Prostate gland (tissue), 2 donors: ENCODE measurements around the gene YIPF1. TPM values are rescaled to one million over a fixed set of nuclear protein-coding genes. Genes with fewer than 3 reads are reported as not detected.

Source experiments
- DNase-seq: peaks from one replicate; pipeline ENCODE4 v3.0.0-alpha.2; 2019; ENCODE audit warnings: low spot score
- H3K27ac ChIP-seq, 2 donors: fragments of 200-600 bp; sonication (generic); 2 replicates each; pipeline ENCODE4 v1.5.1; 2017 to 2019
- H3K27me3 ChIP-seq: fragments of 200-600 bp; sonication (generic); replicated peaks from 2 replicates; pipeline ENCODE4 v1.5.1; 2019; ENCODE audit not compliant: insufficient read depth
- H3K36me3 ChIP-seq, 2 donors: fragments of 200-600 bp; sonication (generic); 1 replicate in 1 of 2; 2 replicates in 1 of 2; pipeline versions ENCODE4 v1.5.1 to v1.8.1; 2017 to 2019
- H3K4me1 ChIP-seq: fragments of 200-600 bp; sonication (generic); replicated peaks from 2 replicates; pipeline ENCODE4 v1.5.1; 2019
- H3K4me3 ChIP-seq, 2 donors: fragments of 200-600 bp; sonication (generic); 2 replicates each; pipeline ENCODE4 v1.5.1; 2017 to 2019
- H3K9me3 ChIP-seq: fragments of 200-600 bp; sonication (generic); 2 replicates; pipeline ENCODE4 v1.5.1; 2017
- POLR2A ChIP-seq: fragments of 450-650 bp; IDR thresholded peaks from one replicate; pipeline ENCODE4 v1.6.1; 2016; ENCODE audit warnings: antibody characterized with exemption, mild to moderate bottlenecking
- POLR2AphosphoS5 ChIP-seq: sonication (generic); formaldehyde crosslinking; IDR thresholded peaks from one replicate; pipeline ENCODE4 v1.6.1; 2017; ENCODE audit warnings: antibody characterized with exemption
- WGBS: methylation state at CpG from one replicate; pipeline ENCODE4 v1.1.5; 2018; 5-methylcytosine and 5-hydroxymethylcytosine counted together
- intact Hi-C: fragments of 100-400 bp; cut with DNase I; formaldehyde crosslinking; loops from one replicate; pipeline ENCODE4 v1.14.2; 2022
- total RNA-seq, 2 donors: library from RNA; depleted of rRNA; stranded (reverse); fragments of >200 nt; gene quantifications; one replicate each; pipeline ENCODE4 v1.1.0, GENCODE V29; 2016
- TF ChIP-seq, protein P1 (sequence below), 4 experiments: fragments of 200-600 bp in 2 of 4; fragments of 450-650 bp in 2 of 4; sonication (generic) in 2 of 4; IDR thresholded peaks; 1 replicate in 3 of 4; 2 replicates in 1 of 4; pipeline ENCODE4 v1.5.1; 2016 to 2019; ENCODE audit warnings: antibody characterized with exemption in 4 of 4, mild to moderate bottlenecking in 2 of 4, moderate library complexity in 2 of 4

Gene YIPF1
- total RNA-seq, 2 donors from 2014 or later, result 40.0 to 105 TPM

DNA sequence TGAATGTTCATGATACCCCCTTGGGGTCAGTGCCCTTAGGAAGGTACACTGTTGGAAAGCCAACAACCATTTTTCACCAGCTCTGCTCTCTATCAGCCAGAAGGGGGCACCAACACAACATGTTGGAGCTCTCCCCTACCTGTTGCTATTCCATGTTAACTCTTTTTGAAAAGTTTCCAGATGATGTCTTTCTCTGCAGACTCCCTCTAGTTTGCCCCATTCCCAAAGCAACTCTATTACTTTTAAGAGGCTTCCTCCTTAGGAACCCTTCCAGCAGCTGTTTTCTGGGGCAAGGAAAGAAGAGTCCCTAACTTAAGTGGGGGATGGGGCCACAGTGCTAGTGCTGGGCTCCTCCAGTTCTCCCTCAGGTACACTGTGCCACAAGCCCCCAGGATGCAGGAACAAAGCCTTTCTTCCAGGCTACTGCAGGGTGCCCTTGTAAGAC lies 28.6 kb downstream of the YIPF1 start:
- intact Hi-C loops, result loop anchor here (10.0 kb wide), 2 partner anchors 624 to 954 kb away; no protein-coding TSS in a partner anchor
- TF ChIP-seq POLR2AphosphoS5 (peak; percentile 20), POLR2A (no peak)
- TF ChIP-seq, protein P1, sequence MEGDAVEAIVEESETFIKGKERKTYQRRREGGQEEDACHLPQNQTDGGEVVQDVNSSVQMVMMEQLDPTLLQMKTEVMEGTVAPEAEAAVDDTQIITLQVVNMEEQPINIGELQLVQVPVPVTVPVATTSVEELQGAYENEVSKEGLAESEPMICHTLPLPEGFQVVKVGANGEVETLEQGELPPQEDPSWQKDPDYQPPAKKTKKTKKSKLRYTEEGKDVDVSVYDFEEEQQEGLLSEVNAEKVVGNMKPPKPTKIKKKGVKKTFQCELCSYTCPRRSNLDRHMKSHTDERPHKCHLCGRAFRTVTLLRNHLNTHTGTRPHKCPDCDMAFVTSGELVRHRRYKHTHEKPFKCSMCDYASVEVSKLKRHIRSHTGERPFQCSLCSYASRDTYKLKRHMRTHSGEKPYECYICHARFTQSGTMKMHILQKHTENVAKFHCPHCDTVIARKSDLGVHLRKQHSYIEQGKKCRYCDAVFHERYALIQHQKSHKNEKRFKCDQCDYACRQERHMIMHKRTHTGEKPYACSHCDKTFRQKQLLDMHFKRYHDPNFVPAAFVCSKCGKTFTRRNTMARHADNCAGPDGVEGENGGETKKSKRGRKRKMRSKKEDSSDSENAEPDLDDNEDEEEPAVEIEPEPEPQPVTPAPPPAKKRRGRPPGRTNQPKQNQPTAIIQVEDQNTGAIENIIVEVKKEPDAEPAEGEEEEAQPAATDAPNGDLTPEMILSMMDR (IDR thresholded peaks at IDR 0.05), result peak in 3 of 4 experiments; percentile 30 to 73 (median 56)

DNA sequence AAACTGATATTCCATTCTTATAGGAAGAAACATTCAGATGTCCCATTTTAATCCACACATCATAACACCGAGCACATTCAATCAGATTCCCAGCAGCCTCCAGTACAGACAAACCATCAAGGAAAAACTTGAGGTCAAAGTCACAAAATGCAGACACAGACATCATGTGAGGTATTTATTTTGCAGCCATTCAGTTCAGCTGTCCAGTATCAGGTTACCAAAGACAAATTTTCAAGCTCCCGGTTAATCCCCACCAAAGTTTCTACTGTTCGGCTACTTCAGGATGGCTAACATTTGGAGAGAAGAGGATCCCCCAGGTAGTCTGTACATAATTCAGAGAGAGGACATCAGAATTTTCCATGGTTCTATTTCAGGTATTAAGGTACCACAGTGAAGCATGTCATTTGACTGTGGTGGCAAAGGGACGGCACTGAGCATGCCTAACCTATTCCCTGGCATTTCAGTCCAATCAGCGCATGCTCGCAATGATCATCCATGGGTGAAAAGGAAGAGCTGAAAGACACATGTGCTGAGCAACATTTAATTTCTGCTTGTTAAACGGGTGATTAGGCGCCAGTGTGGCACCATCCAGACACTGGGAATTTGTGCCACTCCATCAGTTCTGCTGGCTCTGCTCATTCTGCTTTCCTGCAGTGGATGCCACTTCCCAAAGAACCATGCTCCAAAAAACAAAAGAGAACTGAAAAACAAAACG lies 37.9 kb downstream of the YIPF1 start:
- H3K4me1 ChIP-seq, result no peaks in the 10 kb centered on the region
- intact Hi-C loops, result no loop called here

More for the DNA sequence above, 28.6 kb downstream of the YIPF1 start:
- no peak overlapping the region for H3K4me3 ChIP-seq
- no peak overlapping the region for H3K27ac ChIP-seq
- no peak for DNase-seq
- H3K27me3 ChIP-seq, result no peaks in the 10 kb centered on the region
- no peaks in the 10 kb centered on the region for H3K9me3 ChIP-seq
- H3K36me3 ChIP-seq, result peaks cover 0 to 32% of the 10 kb centered on the region in 2 donors
- H3K4me1 ChIP-seq, result no peaks in the 10 kb centered on the region

DNA sequence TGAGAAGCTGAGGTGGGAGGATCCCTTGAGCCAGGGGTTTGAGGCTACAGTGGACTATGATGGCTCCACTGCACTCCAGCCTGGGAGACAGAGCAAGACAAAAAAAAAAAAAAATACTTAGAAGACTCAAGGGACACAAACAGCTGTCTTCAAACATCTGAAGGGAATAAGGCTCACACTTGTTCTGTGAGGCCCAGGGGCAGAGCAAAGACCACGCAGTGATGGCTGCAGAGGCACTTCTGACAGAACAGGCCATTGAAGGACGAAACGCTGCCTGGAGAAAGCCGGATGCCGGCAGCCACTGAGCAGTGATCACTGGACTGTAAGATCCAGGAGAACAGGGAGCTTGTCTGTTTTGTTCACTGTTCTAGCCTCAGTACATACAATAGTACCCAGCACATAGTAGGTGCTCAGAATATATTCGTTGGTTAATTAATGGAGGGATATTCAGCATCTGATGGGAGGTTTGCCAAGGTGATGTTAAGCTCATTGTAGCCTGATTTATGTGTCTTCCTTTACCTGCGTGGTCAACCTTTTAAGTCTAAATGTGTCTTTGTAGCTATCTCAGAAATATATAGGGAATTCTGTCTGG lies 39.4 kb downstream of the YIPF1 start:
- Histone ChIP-seq H3K36me3 (peaks cover 0 to 1% of the 10 kb centered on the region in 2 donors), H3K27ac (no peak overlapping the region), H3K4me3 (no peak overlapping the region), H3K9me3 (no peaks in the 10 kb centered on the region), H3K4me1 (no peaks in the 10 kb centered on the region), H3K27me3 (no peaks in the 10 kb centered on the region)
- WGBS, result 84% methylated on average over 7 of the region's 7 CpGs
- intact Hi-C loops, result no loop called here
- no peak for DNase-seq
- TF ChIP-seq, protein P1 (IDR thresholded peaks at IDR 0.05), result no peak
- TF ChIP-seq POLR2A, result no peak
- TF ChIP-seq POLR2AphosphoS5, result no peak

More for the DNA sequence above, 37.9 kb downstream of the YIPF1 start:
- 89% methylated on average over 9 of the region's 9 CpGs for WGBS
- H3K4me3 ChIP-seq, result no peak overlapping the region
- no peak for DNase-seq
- no peaks in the 10 kb centered on the region for H3K9me3 ChIP-seq
- TF ChIP-seq POLR2A (no peak), POLR2AphosphoS5 (no peak)
- TF ChIP-seq, protein P1 (IDR thresholded peaks at IDR 0.05), result no peak
- no peaks in the 10 kb centered on the region for H3K27me3 ChIP-seq
- H3K36me3 ChIP-seq, result peaks cover 4 to 10% of the 10 kb centered on the region in 2 donors
- no peak overlapping the region for H3K27ac ChIP-seq

DNA sequence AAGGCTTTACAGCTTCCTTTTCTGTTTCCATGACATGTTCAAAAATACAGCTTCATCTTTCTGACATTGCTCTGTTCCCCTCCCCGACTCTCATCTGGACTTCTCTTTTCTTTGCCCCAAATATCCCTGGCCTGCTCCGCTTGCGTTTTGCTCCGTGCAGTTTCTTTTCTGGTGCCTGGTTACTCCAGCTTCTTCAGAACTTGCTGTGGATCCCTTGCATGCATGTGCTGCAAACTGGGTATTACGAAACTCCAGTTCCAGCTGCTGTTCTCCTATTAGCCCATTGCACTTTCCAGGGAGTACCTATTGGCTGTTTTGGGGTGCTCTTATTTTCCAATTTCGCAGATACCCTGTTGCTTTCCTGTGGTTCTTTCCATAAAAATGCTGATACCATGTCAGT lies 41.6 kb downstream of the YIPF1 start:
- WGBS, result 91% methylated on average over 6 of the region's 6 CpGs
- H3K27me3 ChIP-seq, result no peaks in the 10 kb centered on the region

More for the DNA sequence above, 41.6 kb downstream of the YIPF1 start:
- no peaks in the 10 kb centered on the region for H3K36me3 ChIP-seq
- no peak for DNase-seq
- H3K9me3 ChIP-seq, result no peaks in the 10 kb centered on the region
- H3K4me3 ChIP-seq, result no peak overlapping the region
- intact Hi-C loops, result no loop called here
- no peak overlapping the region for H3K27ac ChIP-seq
- no peaks in the 10 kb centered on the region for H3K4me1 ChIP-seq
- TF ChIP-seq, protein P1 (IDR thresholded peaks at IDR 0.05), result no peak
- TF ChIP-seq POLR2A, result no peak
- no peak for TF ChIP-seq POLR2AphosphoS5
